T-cell (primary cell): ENCODE measurements around the gene ACOX3. TPM values are rescaled to one million over a fixed set of nuclear protein-coding genes. Genes with fewer than 3 reads are reported as not detected.
A peak's percentile ranks its signal among the peaks of the same experiment; 100 is the strongest.

ENCODE experiments used
- ATAC-seq, 4 experiments: fragments of 200-7000 bp in 3 of 4; fragments of 150-1000 bp in 1 of 4; cut with Tn5 transposase; replicated peaks in 1 of 4; 1 replicate in 3 of 4; 2 replicates in 1 of 4; pipeline ENCODE4 v1.10.0; 2021; ENCODE audit warnings: moderate library complexity in 3 of 4, mild to moderate bottlenecking in 2 of 4, moderate number of reproducible peaks in 1 of 4
- CTCF ChIA-PET, 2 donors: fragments of 300-600 bp; sonication (Branson Sonifier 250); formaldehyde crosslinking; loops; one replicate each; lab custom pipeline; 2022; ENCODE audit warnings: antibody characterized with exemption in 2 of 2; lab: Charles Lee
- POLR2A ChIA-PET, 2 donors: fragments of 300-600 bp; sonication (Branson Sonifier 250); formaldehyde crosslinking; loops; one replicate each; lab custom pipeline; 2022; ENCODE audit warnings: antibody characterized with exemption in 2 of 2; lab: Charles Lee
- DNase-seq, 35 experiments: peaks; one replicate each; pipeline versions ENCODE4 v3.0.0 to v3.0.0-alpha.2; 2013 to 2023
- H3K27ac ChIP-seq: one replicate; pipeline ENCODE4 v1.5.1; 2013; ENCODE audit warnings: low read length
- H3K27me3 ChIP-seq, 2 experiments: replicated peaks in 1 of 2; 1 replicate in 1 of 2; 2 replicates in 1 of 2; pipeline versions ENCODE4 v1.6.1 to v1.7.0; 2013; ENCODE audit warnings: low read length in 1 of 2, mixed read lengths in 1 of 2; ENCODE audit not compliant: control insufficient read depth in 2 of 2, insufficient read depth in 2 of 2; ENCODE audit errors: extremely low read depth in 1 of 2
- H3K36me3 ChIP-seq, 2 donors: 1 replicate in 1 of 2; 2 replicates in 1 of 2; pipeline versions ENCODE4 v1.6.1 to v1.7.0; 2013; ENCODE audit warnings: low read length in 1 of 2; ENCODE audit not compliant: control insufficient read depth in 2 of 2, insufficient read depth in 1 of 2; ENCODE audit errors: extremely low read depth in 1 of 2
- H3K4me1 ChIP-seq, 2 experiments: 1 replicate in 1 of 2; 2 replicates in 1 of 2; pipeline versions ENCODE4 v1.6.1 to v1.7.0; 2013; ENCODE audit warnings: low read length in 2 of 2, mixed read lengths in 1 of 2; ENCODE audit not compliant: insufficient read depth in 2 of 2, control insufficient read depth in 1 of 2; ENCODE audit errors: extremely low read depth in 1 of 2
- H3K4me3 ChIP-seq, 2 donors: 1 replicate in 1 of 2; 2 replicates in 1 of 2; pipeline versions ENCODE4 v1.5.1 to v1.7.0; 2013; ENCODE audit warnings: mild to moderate bottlenecking in 2 of 2, low read length in 1 of 2, moderate library complexity in 1 of 2; ENCODE audit not compliant: control insufficient read depth in 1 of 2; ENCODE audit errors: extremely low read depth in 1 of 2
- H3K9me3 ChIP-seq: 2 replicates; pipeline ENCODE4 v1.7.0; 2013
- H3K27ac Mint-ChIP-seq, 2 donors: one replicate each; pipeline ENCODE4 v1.8.0; 2020 to 2021; ENCODE audit warnings: mild to moderate bottlenecking in 2 of 2, mixed read lengths in 2 of 2
- H3K27me3 Mint-ChIP-seq, 2 donors: one replicate each; pipeline ENCODE4 v1.8.0; 2021 to 2022; ENCODE audit warnings: mixed read lengths in 2 of 2
- H3K36me3 Mint-ChIP-seq: one replicate; pipeline ENCODE4 v1.8.0; 2021; ENCODE audit warnings: mixed read lengths
- H3K4me1 Mint-ChIP-seq, 3 donors: one replicate each; pipeline ENCODE4 v1.8.0; 2020 to 2022; ENCODE audit warnings: mixed read lengths in 3 of 3, mild to moderate bottlenecking in 1 of 3
- H3K4me3 Mint-ChIP-seq, 3 donors: one replicate each; pipeline ENCODE4 v1.8.0; 2020 to 2022; ENCODE audit warnings: mild to moderate bottlenecking in 3 of 3, mixed read lengths in 3 of 3, moderate library complexity in 3 of 3
- H3K9me3 Mint-ChIP-seq, 3 donors: one replicate each; pipeline ENCODE4 v1.8.0; 2020 to 2022; ENCODE audit warnings: mixed read lengths in 3 of 3
- WGBS: methylation state at CpG from one replicate; pipeline ENCODE4 v1.1.5; 2013; ENCODE audit warnings: missing lambda C conversion rate; ENCODE audit not compliant: insufficient coverage; 5-methylcytosine and 5-hydroxymethylcytosine counted together
- total RNA-seq, 35 experiments: library from RNA in 6 of 35; stranded (reverse) in 6 of 35; fragments of 120-200 nt in 1 of 35; gene quantifications; one replicate each; pipeline versions ENCODE4 v1.2.1 to v1.2.4 and lab custom pipeline; 2013 to 2026

Gene ACOX3
- total RNA-seq, 5 donors from 2014 or later (not counting 1 experiment from before 2014, with no cell fraction given), result 9.4 to 20.7 (median 15.8) TPM

DNA sequence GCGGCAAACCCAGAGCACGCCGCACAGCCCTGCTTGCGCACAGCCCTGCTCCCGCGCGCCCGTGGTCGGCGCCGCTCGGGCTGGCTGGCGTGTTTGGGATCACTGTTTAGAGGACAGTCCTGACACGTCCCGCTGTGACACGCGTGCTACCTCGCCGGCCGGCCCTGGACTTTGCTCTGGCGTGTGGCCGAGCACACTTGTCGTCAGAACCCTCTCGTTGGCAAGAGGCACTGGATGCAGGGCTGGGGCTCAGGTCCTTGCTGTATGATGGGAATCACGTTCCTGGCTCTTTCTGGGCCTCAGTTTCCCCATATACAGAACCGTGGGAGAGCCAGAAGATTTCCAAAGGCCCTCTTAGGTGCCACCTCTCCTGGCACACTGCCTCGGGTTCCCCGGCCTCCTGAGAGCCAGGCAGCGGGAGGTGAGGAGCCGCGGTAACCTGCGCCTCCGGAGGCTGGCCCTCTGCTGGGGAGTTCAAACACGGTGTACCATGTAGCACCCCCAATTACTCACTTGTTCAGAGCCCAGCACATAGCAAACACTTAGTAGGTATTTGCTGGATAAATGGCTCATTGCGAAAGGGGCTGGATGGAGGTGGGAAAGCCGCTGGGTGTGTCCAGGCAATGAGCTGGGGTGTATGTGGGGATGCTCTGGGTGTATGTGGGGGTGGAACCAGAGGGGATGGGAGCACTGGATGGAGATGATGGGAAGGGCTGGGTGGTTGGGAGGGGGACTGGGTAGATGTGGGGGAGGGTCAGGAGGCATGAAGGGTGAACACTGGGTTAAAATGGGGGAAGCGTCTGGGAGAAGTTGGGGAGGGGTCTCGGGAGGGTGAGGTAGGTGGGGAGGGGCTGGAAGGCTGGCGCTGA lies 94.3 kb downstream of the ACOX3 start:
- CTCF ChIA-PET, result no interaction called here
- Histone ChIP-seq H3K27me3 (peaks cover 0 to 29% of the 10 kb centered on the region in 2 experiments), H3K4me3 (no peak overlapping the region), H3K36me3 (no peaks in the 10 kb centered on the region), H3K9me3 (no peaks in the 10 kb centered on the region), H3K27ac (no peak overlapping the region), H3K4me1 (no peaks in the 10 kb centered on the region)
- Mint-ChIP-seq H3K4me1 (no peaks in the 10 kb centered on the region), H3K4me3 (no peak overlapping the region), H3K27me3 (peaks cover 8 to 18% of the 10 kb centered on the region in 2 donors), H3K27ac (no peak overlapping the region), H3K9me3 (no peaks in the 10 kb centered on the region), H3K36me3 (no peaks in the 10 kb centered on the region)
- WGBS, result 94% methylated on average over 30 of the region's 39 CpGs
- DNase-seq, result no peak
- ATAC-seq, result no peak
- POLR2A ChIA-PET, result no interaction called here

DNA sequence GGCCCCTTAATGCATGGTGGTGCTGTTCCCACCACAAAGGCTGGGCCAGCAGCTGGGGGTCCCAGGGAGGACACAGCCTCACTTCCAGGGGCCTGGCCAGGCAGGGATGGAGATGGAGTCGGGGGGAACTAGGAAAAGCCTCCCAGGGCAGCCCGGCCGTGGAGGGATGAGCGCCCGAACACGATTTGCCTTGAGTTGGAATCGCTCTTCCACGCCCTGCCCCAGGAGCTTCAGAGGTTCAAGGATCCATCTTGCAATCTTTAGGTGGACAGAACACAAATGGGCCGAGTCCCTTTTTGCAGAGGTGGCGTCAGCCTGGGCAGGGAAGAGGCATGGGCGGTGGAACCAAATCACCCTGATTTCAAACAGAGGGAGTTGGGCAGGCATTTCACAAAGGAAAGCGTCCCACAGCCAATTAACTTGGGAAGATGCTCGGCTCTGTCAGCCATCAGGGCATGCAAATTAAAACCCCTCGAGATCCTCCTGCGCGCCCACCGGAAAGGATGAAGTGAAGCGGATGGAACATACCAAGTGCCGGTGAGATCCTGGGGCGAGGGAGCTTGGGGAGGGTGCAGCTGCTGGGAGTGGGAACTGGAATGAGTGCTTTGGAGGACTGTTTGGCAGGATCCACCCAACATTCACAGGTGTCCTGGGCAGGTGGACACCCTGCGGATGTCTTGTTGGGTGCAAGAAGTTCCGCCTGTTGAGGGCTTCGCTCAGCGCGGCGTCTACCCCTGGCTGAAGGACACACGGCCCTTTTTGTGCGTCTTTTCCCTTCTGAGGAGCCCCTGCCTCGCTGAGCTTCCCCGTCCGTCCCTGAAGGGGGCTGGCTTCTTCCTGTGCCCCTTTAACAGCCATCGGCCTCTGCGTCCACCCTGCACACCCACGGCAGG lies 95.2 kb downstream of the ACOX3 start:
- Histone ChIP-seq H3K4me3 (no peak overlapping the region), H3K36me3 (no peaks in the 10 kb centered on the region), H3K9me3 (no peaks in the 10 kb centered on the region), H3K4me1 (no peaks in the 10 kb centered on the region), H3K27me3 (peaks cover 0 to 27% of the 10 kb centered on the region in 2 experiments), H3K27ac (no peak overlapping the region)
- H3K27ac Mint-ChIP-seq, result no peak overlapping the region
- H3K4me1 Mint-ChIP-seq, result no peaks in the 10 kb centered on the region
- H3K9me3 Mint-ChIP-seq, result no peaks in the 10 kb centered on the region
- peaks cover 8 to 13% of the 10 kb centered on the region in 2 donors for H3K27me3 Mint-ChIP-seq
- POLR2A ChIA-PET, result no interaction called here
- H3K36me3 Mint-ChIP-seq, result no peaks in the 10 kb centered on the region
- no peak overlapping the region for H3K4me3 Mint-ChIP-seq
- DNase-seq (peak in 1 of 35 experiments; percentile 20), ATAC-seq (no peak)
- CTCF ChIA-PET, result no interaction called here
- WGBS, result 90% methylated on average over 29 of the region's 34 CpGs

DNA sequence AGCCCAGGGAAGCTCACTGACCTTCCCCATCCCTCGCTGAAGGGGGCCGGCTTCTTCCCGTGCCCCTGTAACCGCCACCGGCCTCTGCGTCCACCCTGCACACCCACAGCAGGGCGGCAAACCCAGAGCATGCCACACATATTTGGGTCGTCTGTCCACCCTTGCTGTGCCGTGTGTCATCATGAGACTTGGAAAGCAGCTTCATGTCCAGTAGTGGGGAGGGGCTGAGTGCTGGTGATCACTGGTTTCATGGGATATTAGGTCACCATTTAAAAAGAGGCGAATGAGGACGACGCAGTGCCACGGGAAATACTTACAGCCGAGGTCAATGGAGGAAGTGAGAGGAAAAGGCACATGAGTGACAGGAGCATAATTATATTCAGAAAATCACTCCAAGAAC lies 96.1 kb downstream of the ACOX3 start:
- Mint-ChIP-seq H3K4me1 (no peaks in the 10 kb centered on the region), H3K27ac (no peak overlapping the region), H3K4me3 (no peak overlapping the region), H3K9me3 (no peaks in the 10 kb centered on the region), H3K27me3 (peaks cover 7 to 8% of the 10 kb centered on the region in 2 donors), H3K36me3 (no peaks in the 10 kb centered on the region)
- CTCF ChIA-PET, result no interaction called here
- H3K27ac ChIP-seq, result no peak overlapping the region
- POLR2A ChIA-PET, result no interaction called here
- H3K4me3 ChIP-seq, result no peak overlapping the region
- DNase-seq (peak in 1 of 35 experiments; percentile 11), ATAC-seq (no peak)
- no peaks in the 10 kb centered on the region for H3K9me3 ChIP-seq
- 90% methylated on average over 9 of the region's 14 CpGs for WGBS
- no peaks in the 10 kb centered on the region for H3K4me1 ChIP-seq
- no peaks in the 10 kb centered on the region for H3K36me3 ChIP-seq
- peaks cover 0 to 22% of the 10 kb centered on the region in 2 experiments for H3K27me3 ChIP-seq

DNA sequence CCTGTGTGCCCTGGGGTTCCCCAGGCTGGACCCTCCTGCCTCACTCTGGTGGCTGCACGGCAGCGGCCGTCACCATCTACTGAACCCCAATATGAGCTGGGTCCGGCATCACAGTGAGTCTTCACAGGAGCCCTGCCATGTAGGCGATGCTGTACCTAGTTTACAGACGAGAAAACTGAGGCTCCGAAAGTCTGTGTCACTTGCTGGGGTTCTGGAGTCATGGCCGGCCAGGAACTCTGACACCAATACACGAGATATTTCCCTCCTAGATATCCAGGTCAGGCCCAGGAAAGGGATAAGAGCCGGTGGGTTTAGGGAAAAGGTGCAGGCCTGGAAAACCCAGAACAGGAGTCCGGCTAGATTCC lies 96.6 kb downstream of the ACOX3 start:
- no peaks in the 10 kb centered on the region for H3K36me3 Mint-ChIP-seq
- no peak for ATAC-seq
- no peaks in the 10 kb centered on the region for H3K36me3 ChIP-seq
- ChIA-PET POLR2A (no interaction called here), CTCF (no interaction called here)
- H3K27ac Mint-ChIP-seq, result no peak overlapping the region
- no peaks in the 10 kb centered on the region for H3K4me1 Mint-ChIP-seq
- H3K9me3 Mint-ChIP-seq, result no peaks in the 10 kb centered on the region
- H3K27me3 ChIP-seq, result peaks cover 0 to 22% of the 10 kb centered on the region in 2 experiments
- H3K9me3 ChIP-seq, result no peaks in the 10 kb centered on the region
- no peak overlapping the region for H3K27ac ChIP-seq
- WGBS, result 94% methylated on average over 8 of the region's 11 CpGs
- H3K4me1 ChIP-seq, result no peaks in the 10 kb centered on the region
- peak in 1 of 35 experiments; percentile 11 for DNase-seq
- no peak overlapping the region for H3K4me3 ChIP-seq
- H3K4me3 Mint-ChIP-seq, result no peak overlapping the region
- H3K27me3 Mint-ChIP-seq, result peaks cover 7 to 8% of the 10 kb centered on the region in 2 donors

DNA sequence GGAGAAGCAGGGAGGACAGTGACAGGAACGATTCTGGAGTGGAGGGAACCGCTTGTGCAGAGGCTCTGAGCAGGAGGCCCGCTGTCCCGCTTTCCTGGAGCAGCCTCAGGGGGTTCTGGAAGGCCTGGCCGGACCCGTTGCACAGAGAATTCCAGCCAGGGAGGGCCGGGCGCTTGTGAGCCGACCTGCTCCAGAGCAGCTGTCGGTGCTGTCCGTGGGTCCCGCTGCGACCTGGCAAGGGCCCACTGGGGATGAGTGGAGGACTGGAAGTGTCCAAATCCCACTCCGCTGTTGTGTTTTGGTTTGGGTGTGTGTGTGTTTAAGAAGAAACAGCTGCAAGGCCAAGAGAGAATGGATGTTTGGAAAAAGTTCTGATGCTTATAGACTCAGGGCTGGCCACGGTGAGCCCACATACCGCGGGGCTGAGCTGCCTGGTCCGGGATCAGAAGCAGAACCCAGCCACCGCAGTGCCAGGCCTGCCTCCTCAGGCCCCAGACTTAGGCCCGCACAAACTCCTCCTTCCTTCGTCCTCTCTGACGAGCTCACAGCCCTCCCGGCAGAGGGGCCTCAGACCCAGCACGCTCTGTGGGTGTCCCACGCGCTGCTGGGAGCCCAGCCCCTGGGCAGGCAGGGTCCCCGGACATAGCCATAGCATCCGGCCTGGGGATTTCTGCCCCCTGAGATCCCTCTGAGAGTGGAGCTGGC lies 97.1 kb downstream of the ACOX3 start:
- no peak overlapping the region for H3K4me3 ChIP-seq
- no peaks in the 10 kb centered on the region for H3K36me3 ChIP-seq
- H3K27me3 ChIP-seq, result peaks cover 0 to 22% of the 10 kb centered on the region in 2 experiments
- no peak for ATAC-seq
- DNase-seq, result peak in 1 of 35 experiments; percentile 10
- no peak overlapping the region for H3K4me3 Mint-ChIP-seq
- ChIA-PET CTCF (interaction anchor here in 1 of 2 donors (0.6 kb wide), 1 partner anchor 316 kb away, joined by 3 read pairs; no protein-coding TSS in a partner anchor), POLR2A (no interaction called here)
- no peaks in the 10 kb centered on the region for H3K9me3 ChIP-seq
- peaks cover 0 to 2% (median 1%) of the 10 kb centered on the region in 3 donors for H3K9me3 Mint-ChIP-seq
- H3K27me3 Mint-ChIP-seq, result peaks cover 7 to 8% of the 10 kb centered on the region in 2 donors
- no peaks in the 10 kb centered on the region for H3K4me1 Mint-ChIP-seq
- no peak overlapping the region for H3K27ac Mint-ChIP-seq
- no peak overlapping the region for H3K27ac ChIP-seq
- 87% methylated on average over 28 of the region's 28 CpGs for WGBS
- H3K4me1 ChIP-seq, result no peaks in the 10 kb centered on the region
- H3K36me3 Mint-ChIP-seq, result no peaks in the 10 kb centered on the region
